NCI-H748 treated with DMSO at 0.1 percent for 48 hours (cell line): ENCODE results near the gene CDHR3.
"Not testable (repeated sequence)": the region's sequence is repeated elsewhere in the genome, so short reads cannot be mapped to it uniquely, and the experiment has no call there.

Experiments
- DNase-seq: peaks from one replicate; lab custom pipeline; 2025; lab: John Stamatoyannopoulos, UW

Gene CDHR3, protein sequence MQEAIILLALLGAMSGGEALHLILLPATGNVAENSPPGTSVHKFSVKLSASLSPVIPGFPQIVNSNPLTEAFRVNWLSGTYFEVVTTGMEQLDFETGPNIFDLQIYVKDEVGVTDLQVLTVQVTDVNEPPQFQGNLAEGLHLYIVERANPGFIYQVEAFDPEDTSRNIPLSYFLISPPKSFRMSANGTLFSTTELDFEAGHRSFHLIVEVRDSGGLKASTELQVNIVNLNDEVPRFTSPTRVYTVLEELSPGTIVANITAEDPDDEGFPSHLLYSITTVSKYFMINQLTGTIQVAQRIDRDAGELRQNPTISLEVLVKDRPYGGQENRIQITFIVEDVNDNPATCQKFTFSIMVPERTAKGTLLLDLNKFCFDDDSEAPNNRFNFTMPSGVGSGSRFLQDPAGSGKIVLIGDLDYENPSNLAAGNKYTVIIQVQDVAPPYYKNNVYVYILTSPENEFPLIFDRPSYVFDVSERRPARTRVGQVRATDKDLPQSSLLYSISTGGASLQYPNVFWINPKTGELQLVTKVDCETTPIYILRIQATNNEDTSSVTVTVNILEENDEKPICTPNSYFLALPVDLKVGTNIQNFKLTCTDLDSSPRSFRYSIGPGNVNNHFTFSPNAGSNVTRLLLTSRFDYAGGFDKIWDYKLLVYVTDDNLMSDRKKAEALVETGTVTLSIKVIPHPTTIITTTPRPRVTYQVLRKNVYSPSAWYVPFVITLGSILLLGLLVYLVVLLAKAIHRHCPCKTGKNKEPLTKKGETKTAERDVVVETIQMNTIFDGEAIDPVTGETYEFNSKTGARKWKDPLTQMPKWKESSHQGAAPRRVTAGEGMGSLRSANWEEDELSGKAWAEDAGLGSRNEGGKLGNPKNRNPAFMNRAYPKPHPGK

DNA sequence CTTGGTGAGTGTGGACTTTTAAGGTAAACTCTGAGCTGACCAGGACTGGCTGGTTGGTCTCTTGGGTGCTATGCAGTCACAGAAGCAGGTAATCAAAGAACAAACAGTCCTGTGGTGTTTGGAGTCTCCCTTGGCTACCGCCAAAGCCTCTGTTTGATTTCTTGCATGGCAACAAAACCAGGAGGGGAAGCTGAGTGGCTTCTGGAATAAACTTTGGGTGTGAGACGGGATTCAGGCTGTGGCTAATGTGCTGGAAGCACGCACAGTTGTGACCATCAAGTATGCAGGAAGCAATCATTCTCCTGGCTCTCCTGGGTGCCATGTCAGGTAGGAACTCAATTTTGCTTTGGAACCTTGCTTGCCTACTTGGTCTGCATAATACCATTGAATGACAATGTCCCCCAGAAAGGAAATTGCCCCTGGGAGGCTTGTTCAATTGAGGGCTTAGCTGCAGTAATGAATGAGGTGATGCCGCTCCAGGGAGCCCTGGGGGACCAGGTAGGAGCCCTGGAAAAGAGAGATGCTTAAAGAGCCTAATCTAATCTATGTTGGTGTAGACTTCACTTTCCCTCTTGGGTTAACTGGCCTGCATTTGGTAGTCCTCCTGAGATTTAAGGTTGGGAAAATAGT is at the start of gene CDHR3:
CDHR3 (plus strand) TSS at position 227 of the 630 bp plus-strand sequence; CDS start at position 282, 55 bp downstream.
- DNase-seq, result peak; percentile 18

DNA sequence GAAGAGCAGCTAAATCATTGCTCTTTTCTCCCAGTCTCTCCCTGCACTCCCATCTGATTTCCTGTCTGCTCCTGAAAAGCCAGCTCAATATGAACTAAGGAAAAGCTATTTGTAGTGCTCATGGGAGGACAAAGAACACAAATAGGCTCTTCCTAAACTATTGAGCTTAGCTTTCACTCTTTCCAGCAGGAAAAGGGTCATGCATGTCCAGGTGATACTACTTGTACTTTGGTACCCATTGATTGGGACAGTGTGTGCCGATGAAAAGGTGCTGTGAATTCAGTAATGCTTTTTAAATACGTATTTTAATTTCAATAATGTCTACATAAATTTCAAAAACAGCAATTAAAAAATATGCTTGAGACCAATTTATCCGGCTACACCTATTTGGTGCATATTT is 49.1 kb upstream of the CDHR3 start:
- DNase-seq, result no peak

DNA sequence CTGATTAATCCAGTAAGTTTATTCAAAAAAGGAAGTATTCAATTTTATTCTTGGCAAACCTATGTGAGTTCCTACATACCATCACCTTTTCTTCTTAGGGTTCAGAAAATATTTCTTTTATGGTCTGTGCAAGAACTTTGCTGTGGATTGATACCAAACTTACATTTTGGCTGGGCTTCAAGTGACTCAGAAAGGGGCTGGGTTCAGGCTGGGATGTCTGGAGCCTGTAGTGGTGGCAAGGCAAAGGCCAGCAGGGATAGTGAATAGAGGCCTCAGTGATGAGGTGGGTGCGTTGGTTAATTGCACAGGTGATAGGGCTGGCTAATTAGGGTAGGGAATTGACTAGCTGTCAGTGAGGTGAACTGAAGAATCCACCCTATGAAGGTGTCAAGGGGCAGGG is 46.5 kb upstream of the CDHR3 start:
- DNase-seq, result no peak

DNA sequence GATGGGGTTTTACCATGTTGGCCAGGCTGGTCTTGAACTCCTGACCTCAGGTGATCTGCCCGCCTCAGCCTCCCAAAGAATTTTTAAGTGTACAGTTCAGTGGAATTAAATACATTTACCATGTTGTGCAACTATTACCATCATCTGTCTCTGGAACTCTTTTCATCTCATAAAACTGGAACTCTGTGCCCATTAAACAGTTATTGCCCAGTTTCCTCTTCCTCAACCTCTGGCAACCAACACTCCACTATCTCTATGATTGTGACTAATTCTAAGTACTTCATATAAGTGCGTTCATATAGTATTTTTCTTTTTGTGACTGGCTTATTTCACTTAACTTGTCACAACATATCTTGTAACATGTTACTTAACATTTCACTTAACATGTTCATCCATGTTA is 45.4 kb upstream of the CDHR3 start:
- no peak for DNase-seq

DNA sequence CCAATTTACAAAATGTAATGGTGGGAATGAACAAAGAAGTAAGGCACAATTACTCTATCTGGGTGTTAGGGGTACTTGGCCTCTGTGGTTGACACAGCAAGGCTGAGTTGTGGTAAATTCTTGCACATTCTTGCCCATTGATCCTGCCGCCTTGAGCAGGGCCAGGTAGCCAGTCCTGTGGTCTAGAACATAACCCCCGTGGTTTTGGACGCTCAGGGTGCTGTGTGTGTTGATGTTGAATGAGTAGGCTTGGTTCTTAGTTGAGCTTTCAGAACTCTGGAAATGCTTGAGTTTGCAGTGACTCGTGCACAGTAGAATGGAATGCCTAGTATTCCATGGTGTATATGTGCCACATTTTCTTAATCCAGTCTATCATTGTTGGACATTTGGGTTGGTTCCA is 42.3 kb upstream of the CDHR3 start:
- no peak for DNase-seq

DNA sequence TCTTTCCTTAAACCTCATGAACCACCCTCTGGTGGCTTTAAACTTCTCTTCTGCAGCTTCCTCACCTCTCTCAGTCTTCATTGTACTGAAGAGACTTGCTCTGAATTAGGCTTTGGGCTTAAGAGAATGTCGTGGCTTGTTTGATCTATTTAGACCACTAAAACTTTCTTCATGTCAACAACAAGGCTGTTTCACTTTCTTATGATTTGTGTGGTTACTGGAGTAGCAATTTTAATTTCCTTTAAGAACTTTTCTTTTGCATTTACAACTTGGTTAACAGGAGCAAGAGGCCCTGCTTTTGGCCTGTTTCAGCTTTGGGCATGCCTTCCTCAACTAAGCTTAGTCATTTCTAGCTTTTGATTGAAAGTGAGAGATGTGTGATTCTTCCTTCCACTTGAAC is 38.1 kb upstream of the CDHR3 start:
- DNase-seq, result no peak

DNA sequence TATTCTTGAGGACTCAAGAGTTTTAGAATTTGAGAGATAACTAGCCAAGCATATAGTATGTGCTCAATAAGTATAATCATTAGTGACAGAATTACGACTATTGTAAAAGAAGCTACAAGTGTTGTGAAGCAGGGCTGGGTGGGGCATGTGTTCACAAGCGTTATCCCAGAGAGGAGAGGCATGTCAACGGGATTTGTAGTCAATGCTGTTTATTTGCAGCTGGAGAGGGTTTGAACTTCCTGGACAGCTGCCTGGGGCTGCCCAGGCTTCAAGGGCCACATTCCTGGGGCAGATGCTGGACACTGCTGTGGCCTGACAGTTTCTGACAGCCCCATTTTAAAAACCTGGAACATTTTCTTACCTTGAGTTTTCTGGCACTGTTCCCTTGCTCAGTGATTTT is 36.9 kb upstream of the CDHR3 start:
- DNase-seq, result no peak

DNA sequence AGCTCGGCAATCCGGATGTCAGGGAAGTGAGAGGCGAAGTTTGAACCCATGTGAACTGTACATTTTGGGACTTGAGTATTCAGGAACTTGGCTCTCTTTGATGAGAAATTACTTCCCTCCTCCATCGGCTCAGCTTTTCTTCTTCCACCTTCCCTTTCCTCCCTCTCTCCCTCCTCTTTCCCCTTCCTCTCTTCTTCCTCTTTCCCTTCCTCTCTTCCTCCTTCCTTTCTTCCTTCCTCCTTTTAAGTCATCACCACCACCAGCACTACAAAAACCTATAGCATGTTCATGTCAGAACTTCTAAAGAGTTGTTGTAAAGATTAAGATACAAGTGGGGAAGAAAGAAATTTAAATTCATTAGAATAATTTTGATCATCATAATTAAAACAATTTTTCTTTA is 31.9 kb upstream of the CDHR3 start:
- DNase-seq, result no peak

DNA sequence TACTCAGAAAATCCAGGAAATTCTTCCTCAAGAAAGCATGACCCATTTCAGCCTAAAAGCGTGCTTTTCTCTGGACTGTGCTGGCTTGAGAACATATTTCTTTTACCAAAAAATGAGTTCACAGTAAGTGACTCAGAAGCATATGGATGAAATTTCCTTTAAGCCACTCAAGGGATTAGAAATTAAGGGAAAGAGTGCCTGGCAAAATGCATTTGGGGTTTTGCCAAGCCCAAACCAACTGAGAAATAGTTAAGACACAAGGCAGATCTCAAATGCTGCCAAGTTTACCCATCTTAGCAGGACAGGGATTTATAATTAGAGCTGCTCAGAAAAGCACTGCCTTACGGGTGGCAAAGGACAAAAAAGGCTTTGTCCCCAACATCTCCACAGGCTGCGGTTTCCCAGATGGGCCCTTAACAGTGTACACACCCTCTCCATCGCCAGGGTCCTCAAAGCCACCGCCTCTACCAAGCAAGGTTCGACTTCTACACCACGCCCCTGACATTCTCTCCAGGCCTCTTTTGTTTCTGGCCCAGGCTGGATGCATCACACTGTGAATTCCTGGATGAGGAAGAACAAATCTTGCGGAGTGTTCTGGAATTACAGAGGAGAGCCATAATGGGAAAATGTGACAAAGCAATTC is 30.1 kb upstream of the CDHR3 start:
- DNase-seq, result no peak

DNA sequence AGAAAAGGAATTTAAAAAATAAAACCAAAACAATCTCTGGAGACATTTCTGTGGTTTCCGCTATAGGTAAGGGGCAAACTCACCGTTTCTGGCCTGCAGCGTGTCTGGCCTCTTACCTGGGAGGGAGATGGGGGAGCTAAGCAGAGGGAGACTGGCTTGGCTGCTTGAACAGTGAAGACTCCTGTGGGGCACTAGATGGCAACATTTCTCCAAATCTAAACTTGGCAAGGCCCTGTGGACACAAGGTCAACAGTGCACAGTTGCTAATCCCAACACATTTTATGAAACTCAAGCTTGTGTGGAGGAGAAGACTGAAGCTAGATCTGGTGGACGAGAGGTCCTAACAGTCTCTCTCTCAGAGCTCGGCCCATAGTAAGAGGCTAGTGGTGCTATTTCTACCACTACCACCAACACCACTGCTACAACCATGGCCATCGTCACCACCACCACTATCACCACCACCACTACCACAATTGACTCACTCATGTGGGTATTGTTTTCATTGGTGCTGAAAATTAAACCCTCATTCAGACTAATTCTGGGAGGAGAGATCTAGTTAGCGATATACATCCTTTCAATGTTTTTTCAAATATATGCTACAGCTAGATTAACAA is 28.4 kb upstream of the CDHR3 start:
- DNase-seq, result peak; percentile 14

DNA sequence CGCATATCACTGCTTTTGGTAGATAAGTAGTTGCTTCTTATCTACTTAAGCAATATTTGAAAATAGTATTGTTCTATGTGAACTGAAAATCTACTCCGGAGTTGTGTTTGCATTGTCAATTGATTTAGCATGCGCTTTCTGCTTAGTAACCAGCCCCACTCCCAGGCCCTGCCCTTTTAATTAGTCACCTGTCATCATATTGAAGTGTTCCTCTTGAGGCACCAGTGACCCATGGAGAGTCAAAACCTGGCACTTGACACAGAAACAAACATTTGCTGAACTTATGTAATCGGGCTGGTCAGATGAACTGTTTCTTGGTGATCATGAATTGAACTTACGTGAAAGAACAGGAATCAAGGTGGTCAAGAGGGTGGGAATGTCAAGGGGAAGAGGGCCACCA is 27.8 kb upstream of the CDHR3 start:
- DNase-seq, result peak; percentile 74

DNA sequence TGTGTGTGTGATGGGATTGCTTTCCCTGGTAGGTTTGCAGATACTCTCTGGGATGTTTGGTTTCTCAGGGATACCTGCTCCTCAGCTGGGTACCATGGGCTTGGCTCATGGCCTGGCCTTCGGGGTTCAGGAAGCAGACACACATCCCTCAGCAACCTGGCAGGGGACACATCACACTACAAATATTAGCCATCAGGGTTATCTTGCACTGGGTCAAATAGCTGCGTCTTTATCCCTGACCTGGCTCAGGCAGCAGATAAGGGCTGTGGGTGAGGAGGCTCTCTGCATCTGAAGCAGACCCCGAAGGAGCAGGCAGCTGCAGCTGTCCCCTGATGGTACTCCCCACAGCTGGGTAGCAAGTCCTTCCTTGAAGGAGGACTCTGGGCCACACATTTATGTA is 25.7 kb upstream of the CDHR3 start:
- no peak for DNase-seq

DNA sequence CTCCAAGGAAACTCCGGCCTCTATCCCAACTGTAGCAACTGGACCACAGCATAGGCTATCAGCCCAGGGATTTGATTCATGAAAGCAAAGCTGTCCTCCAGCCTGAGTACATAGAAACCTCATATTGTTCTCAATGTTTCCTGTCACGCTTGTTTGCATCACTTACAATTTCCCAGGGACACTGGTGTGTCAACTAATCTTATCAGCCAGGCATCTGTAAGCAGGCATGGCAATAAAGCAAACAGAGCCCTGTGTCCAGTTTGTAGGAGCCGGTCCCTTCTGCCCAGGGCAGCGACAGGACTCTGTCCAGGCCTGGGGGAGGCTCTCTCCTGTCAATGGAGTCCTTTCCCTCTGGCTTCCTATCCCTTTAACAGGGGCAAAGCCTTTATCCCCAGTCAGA is 23.0 kb upstream of the CDHR3 start:
- peak; percentile 35 for DNase-seq

DNA sequence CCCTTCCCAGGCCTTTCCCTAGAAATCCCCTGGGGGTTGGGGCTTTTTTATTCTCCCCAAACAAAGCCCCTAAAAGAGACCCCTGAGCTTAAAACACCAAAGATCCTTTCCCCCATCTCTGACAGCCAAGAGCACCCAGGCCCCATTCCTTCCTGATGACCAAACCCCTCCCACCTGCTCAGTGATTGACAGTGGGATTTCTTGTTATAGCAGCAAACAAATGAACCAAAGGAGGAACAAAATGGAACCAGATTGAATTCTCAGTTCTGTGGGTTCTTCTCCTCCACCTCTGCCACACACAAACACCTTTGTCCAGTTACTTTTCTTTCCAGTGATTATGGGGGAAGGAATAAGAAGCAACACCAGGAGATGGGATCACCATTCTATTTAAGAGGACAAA is 21.5 kb upstream of the CDHR3 start:
- DNase-seq, result no peak

DNA sequence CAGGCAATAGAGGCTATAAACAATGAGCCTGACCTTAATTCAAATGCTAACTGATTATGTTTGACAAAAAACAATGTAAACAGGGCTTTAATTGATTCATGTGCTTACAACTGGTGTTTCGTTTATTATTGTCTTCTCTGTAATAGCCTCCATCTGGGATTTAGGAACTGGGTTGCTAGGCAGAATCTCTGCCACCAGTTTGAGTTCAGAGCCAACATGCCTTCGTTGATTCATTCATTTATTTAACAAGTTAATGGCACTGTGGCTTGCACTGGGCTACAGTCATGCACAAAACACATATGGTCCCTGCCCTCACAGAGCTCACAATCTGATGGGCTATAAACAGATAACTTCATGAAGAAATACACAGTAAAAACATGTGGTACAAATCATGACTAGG is 19.6 kb upstream of the CDHR3 start:
- DNase-seq, result no peak

DNA sequence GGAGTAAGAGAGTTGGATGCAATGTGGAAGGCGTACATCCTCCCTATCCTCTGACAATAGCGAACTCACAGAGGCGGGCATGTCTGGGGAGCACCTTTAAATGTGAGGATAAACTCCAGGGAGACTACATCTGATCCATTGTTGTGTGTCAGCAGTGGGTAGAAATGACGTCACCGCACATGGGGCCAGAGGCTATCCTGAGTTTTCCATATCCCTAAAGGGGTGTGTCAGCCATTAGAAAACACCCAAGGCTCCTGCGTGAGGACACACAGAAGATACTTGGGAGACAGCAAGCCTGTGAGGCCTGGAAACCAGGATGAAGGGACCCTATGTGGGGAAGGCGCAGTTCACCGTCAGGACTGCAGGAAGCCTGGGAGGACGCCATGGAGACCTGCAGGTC is 17.2 kb upstream of the CDHR3 start:
- DNase-seq, result no peak

DNA sequence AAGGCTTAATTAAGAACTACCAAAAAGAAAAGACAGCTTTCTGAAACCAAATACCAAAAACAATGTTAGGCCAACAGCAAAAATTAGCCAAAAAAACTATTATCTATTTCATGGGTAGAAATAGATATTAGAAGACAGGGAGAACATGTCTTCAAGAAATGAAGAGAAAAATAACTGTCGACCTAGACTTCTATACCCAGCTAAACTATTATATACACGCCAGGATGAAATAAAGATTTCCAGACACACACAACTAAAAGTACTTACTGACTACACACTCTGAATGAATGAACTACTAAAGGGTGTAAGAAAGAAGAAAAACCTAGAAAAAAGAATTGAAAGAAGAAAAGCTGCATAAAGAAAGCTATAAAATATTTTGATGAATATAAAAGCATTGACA is 11.5 kb upstream of the CDHR3 start:
- no peak for DNase-seq

DNA sequence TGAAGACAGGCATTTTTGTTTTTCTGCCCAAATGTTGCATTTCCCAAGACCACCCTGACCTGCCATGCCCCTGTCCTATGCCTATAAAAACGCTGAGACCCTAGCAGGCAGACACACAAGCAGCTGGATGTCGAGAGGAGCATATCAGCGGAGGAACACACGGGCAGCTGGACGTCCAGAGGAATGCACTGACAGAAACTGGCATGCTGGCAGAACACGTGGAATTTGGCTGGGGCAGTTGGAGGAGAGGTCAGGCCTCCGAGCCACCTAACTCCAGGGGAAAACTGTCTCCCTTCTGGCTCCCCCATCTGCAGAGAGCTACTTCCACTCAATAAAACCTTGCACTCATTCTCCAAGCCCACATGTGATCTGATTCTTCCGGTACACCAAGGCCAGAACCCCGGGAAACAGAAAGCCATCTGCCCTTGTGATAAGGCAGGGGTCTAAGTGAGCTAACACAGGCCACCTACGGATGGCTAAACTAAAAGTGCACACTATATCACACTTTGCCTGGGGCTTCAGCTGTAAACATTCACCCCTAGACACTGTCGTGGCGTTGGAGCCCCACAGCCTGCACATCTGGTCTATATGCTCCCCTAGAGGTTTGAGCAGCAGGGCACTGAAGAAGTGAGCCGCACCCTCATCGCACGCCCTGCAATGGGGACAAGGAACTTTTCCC is 10.0 kb upstream of the CDHR3 start:
- DNase-seq, result no peak

DNA sequence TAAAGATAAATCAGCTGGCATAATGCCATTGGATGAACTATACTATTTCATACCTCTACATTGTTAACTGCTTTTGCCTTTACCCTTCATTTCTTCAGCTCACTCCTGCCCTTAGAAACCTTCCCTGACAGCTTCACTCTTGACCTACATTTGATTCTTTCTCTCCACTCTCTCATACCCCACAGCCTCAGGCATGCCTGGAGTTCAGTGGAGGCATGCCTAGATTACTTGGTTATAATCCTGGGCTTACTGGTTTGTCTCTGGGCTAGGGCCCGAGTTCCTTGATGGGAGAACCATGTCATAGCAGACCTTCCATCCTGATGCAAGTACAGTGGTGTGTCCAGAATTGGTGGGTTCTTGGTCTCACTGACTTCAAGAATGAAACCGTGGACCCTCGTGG is 8.4 kb upstream of the CDHR3 start:
- no peak for DNase-seq

DNA sequence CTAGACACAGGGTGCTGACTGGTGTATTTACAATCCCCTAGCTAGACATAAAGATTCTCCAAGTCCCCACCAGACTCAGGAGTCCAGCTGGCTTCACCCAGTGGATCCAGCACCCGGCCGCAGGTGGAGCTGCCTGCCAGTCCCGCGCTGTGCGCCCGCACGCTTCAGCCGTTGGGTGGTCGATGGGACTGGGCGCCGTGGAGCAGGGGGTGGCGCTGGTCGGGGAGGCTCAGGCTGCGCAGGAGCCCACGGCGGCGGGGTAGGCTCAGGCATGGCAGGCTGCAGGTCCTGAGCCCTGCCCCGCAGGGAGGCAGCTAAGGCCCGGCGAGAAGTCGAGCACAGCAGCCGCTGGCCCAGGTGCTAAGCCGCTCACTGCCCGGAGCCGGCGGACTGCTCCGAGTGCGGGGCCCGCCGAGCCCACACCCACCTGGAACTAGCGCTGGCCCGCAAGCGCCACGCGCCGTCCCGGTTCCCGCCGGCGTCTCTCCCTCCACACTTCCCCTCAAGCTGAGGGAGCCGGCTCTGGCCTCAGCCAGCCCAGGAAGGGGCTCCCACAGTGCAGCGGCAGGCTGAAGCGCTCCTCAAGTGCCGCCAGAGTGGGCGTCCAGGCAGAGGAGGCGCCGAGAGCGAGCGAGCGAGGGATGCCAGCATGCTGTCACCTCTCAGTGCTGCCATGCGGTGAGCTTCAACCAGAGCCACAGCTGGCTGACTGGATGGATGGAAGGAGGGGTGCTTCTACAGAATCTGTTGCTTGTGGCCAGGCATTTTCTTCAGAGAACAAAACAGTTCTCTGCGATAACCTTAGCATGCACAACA is 7.2 kb upstream of the CDHR3 start:
- not testable (repeated sequence) for DNase-seq
